GM12878 (cell line): ENCODE measurements around the gene GNAT1. TPM values are rescaled to one million over a fixed set of nuclear protein-coding genes. Genes with fewer than 3 reads are reported as not detected.

Experiments used
- ASH2L ChIP-seq: fragments of 300-600, 200-600 bp; sonication (generic); IDR thresholded peaks from 2 replicates; pipeline ENCODE4 v1.6.1; 2017; ENCODE audit warnings: low read depth, mild to moderate bottlenecking, borderline replicate concordance
- EP300 ChIP-seq, 2 experiments: fragments of 150-350 bp in 1 of 2; IDR thresholded peaks; 2 replicates each; pipeline ENCODE4 v1.6.1; 2011 to 2012; ENCODE audit warnings: low read depth in 2 of 2, low read length in 2 of 2, borderline replicate concordance in 1 of 2, improper control_type of control experiment in 1 of 2, inconsistent platforms in 1 of 2; ENCODE audit not compliant: control insufficient read depth in 1 of 2
- ETV6 ChIP-seq, 2 experiments: fragments of 450-650 bp in 1 of 2; IDR thresholded peaks in 1 of 2; conservative IDR thresholded peaks in 1 of 2; 2 replicates each; pipeline ENCODE4 v1.6.1; 2014; ENCODE audit warnings: antibody characterized with exemption in 1 of 2, borderline replicate concordance in 1 of 2, low read depth in 1 of 2, mild to moderate bottlenecking in 1 of 2, moderate library complexity in 1 of 2
- IKZF1 ChIP-seq: fragments of 450-650 bp; conservative IDR thresholded peaks from 2 replicates; pipeline ENCODE4 v1.6.1; 2017; ENCODE audit warnings: antibody characterized with exemption, mild to moderate bottlenecking
- MTA3 ChIP-seq: IDR thresholded peaks from 2 replicates; pipeline ENCODE4 v1.6.1; 2012; ENCODE audit warnings: low read length, inconsistent platforms, borderline replicate concordance
- POLR2AphosphoS5 ChIP-seq: IDR thresholded peaks from 2 replicates; pipeline ENCODE4 v1.6.1; 2011; ENCODE audit warnings: mild to moderate bottlenecking, low read length, inconsistent platforms
- RELA ChIP-seq: fragments of 450-650 bp; IDR thresholded peaks from 2 replicates; pipeline ENCODE4 v1.8.0; 2014; ENCODE audit warnings: borderline replicate concordance; ENCODE audit not compliant: partially characterized antibody
- RUNX3 ChIP-seq: IDR thresholded peaks from 2 replicates; pipeline ENCODE4 v1.6.1; 2012; ENCODE audit warnings: low read length, inconsistent platforms
- SRF ChIP-seq, 2 experiments: IDR thresholded peaks; 2 replicates each; pipeline ENCODE4 v1.6.1; 2011; ENCODE audit warnings: low read depth in 2 of 2, low read length in 2 of 2, mild to moderate bottlenecking in 1 of 2, moderate library complexity in 1 of 2
- YBX1 ChIP-seq: fragments of 450-650 bp; IDR thresholded peaks from 2 replicates; pipeline ENCODE4 v1.6.1; 2016; ENCODE audit warnings: antibody characterized with exemption
- ZNF24 ChIP-seq: fragments of 450-650 bp; IDR thresholded peaks from 2 replicates; pipeline ENCODE4 v1.6.1; 2017; ENCODE audit warnings: antibody characterized with exemption, mild to moderate bottlenecking
- ZNF384 ChIP-seq: IDR thresholded peaks from 2 replicates; pipeline ENCODE4 v1.6.1; 2012; ENCODE audit warnings: low read depth, mild to moderate bottlenecking, low read length, improper control_type of control experiment, borderline replicate concordance
- ZZZ3 ChIP-seq: IDR thresholded peaks from 2 replicates; pipeline ENCODE4 v1.6.1; 2011; ENCODE audit warnings: low read depth; ENCODE audit not compliant: control insufficient read depth, insufficient read length
- polyA plus RNA-seq, 11 experiments: library from polyadenylated mRNA; depleted of rRNA in 4 of 11; unstranded in 6 of 11; stranded (reverse) in 5 of 11; fragments of >200 nt; fragmentation: Nextera tagmentation in 4 of 11; fragmentation: Illumina TruSeq in 1 of 11; extraction: Ambion mirVana in 4 of 11; extraction: Trizol in 1 of 11; gene quantifications; 1 replicate in 1 of 11; 2 replicates in 10 of 11; pipeline versions ENCODE4 v1.2.1 to v1.2.3, GENCODE V29; 2011 to 2016; ENCODE audit warnings: inconsistent platforms in 2 of 11, missing spikeins in 2 of 11, low read depth in 1 of 11
- total RNA-seq, 4 experiments: library from RNA; depleted of rRNA in 3 of 4; stranded (reverse); fragments of >200 nt in 3 of 4; fragmentation: Illumina TruSeq in 1 of 4; extraction: Trizol in 1 of 4; gene quantifications; 2 replicates each; pipeline versions ENCODE4 v1.2.1 to v1.2.3, GENCODE V29; 2013 to 2021
- TF ChIP-seq, protein P1 (sequence below): fragments of 450-650 bp; IDR thresholded peaks from 2 replicates; pipeline ENCODE4 v1.6.1; 2014; ENCODE audit warnings: mild to moderate bottlenecking
- TF ChIP-seq, protein P2 (sequence below): fragments of 450-650 bp; IDR thresholded peaks from 2 replicates; pipeline ENCODE4 v1.6.1; 2017; ENCODE audit warnings: borderline replicate concordance
- TF ChIP-seq, protein P3 (sequence below): fragments of 450-650 bp; IDR thresholded peaks from 2 replicates; pipeline ENCODE4 v1.6.1; 2018; ENCODE audit warnings: mild to moderate bottlenecking, low read depth, moderate library complexity; ENCODE audit not compliant: partially characterized antibody
- TF ChIP-seq, protein P4 (sequence below): IDR thresholded peaks from 2 replicates; pipeline ENCODE4 v1.6.1; 2012; ENCODE audit warnings: low read depth, low read length, improper control_type of control experiment
- TF ChIP-seq, protein P5 (sequence below): fragments of 450-650 bp; formaldehyde crosslinking; IDR thresholded peaks from 2 replicates; pipeline ENCODE4 v1.5.0; 2022; ENCODE audit warnings: mild to moderate bottlenecking, missing genetic modification characterization

The GNAT1 gene
- total and polyA plus RNA-seq, 10 of the 15 experiments (the other 5 are each of a cell fraction or from before 2014, with no cell fraction given), result not detected

DNA sequence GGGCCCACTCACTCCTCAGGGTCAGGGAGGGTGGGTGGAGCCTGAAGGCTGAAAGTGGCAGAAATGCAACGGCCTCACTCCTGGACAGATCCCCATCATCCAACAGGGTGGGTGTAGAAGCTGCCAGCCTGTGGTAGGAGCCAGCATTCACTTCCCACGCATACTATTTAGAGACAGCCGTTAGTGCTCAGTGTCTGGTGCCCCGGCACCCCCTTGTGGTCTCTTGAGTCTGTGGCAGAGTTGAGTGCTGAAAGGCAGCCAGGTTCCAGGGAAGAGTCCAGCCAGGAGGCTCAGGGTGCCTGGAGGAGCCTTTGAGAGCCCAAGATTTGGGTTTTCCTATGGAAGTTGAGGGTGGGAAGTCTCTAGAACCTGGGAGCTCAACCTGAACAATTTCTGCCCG lies 2.1 kb upstream of the GNAT1 start (continued):
- TF ChIP-seq, protein P1, sequence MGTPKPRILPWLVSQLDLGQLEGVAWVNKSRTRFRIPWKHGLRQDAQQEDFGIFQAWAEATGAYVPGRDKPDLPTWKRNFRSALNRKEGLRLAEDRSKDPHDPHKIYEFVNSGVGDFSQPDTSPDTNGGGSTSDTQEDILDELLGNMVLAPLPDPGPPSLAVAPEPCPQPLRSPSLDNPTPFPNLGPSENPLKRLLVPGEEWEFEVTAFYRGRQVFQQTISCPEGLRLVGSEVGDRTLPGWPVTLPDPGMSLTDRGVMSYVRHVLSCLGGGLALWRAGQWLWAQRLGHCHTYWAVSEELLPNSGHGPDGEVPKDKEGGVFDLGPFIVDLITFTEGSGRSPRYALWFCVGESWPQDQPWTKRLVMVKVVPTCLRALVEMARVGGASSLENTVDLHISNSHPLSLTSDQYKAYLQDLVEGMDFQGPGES, result no peak
- no peak for TF ChIP-seq RELA
- TF ChIP-seq, protein P2, sequence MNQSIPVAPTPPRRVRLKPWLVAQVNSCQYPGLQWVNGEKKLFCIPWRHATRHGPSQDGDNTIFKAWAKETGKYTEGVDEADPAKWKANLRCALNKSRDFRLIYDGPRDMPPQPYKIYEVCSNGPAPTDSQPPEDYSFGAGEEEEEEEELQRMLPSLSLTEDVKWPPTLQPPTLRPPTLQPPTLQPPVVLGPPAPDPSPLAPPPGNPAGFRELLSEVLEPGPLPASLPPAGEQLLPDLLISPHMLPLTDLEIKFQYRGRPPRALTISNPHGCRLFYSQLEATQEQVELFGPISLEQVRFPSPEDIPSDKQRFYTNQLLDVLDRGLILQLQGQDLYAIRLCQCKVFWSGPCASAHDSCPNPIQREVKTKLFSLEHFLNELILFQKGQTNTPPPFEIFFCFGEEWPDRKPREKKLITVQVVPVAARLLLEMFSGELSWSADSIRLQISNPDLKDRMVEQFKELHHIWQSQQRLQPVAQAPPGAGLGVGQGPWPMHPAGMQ, result no peak
- TF ChIP-seq YBX1, result no peak
- TF ChIP-seq ZNF24, result no peak
- TF ChIP-seq POLR2AphosphoS5, result no peak
- no peak for TF ChIP-seq IKZF1
- no peak for TF ChIP-seq ZNF384
- no peak for TF ChIP-seq EP300 (IDR thresholded peaks at IDR 0.05; ENCODE audit: borderline replicate concordance in 1 of 2, control insufficient read depth in 1 of 2, low read depth in 2 of 2, low read length in 2 of 2)
- peak; percentile 31; the same call in 1 of the 2 replicates for TF ChIP-seq RUNX3
- TF ChIP-seq, protein P3, sequence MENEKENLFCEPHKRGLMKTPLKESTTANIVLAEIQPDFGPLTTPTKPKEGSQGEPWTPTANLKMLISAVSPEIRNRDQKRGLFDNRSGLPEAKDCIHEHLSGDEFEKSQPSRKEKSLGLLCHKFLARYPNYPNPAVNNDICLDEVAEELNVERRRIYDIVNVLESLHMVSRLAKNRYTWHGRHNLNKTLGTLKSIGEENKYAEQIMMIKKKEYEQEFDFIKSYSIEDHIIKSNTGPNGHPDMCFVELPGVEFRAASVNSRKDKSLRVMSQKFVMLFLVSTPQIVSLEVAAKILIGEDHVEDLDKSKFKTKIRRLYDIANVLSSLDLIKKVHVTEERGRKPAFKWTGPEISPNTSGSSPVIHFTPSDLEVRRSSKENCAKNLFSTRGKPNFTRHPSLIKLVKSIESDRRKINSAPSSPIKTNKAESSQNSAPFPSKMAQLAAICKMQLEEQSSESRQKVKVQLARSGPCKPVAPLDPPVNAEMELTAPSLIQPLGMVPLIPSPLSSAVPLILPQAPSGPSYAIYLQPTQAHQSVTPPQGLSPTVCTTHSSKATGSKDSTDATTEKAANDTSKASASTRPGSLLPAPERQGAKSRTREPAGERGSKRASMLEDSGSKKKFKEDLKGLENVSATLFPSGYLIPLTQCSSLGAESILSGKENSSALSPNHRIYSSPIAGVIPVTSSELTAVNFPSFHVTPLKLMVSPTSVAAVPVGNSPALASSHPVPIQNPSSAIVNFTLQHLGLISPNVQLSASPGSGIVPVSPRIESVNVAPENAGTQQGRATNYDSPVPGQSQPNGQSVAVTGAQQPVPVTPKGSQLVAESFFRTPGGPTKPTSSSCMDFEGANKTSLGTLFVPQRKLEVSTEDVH, result no peak
- no peak for TF ChIP-seq ASH2L
- no peak for TF ChIP-seq SRF (IDR thresholded peaks at IDR 0.05; ENCODE audit: low read depth in 2 of 2, low read length in 2 of 2)
- no peak for TF ChIP-seq ETV6 (conservative IDR thresholded peaks at IDR 0.05 in 1 of 2, IDR thresholded peaks at IDR 0.05 in 1 of 2; ENCODE audit: borderline replicate concordance in 1 of 2, low read depth in 1 of 2)
- no peak for TF ChIP-seq MTA3
- TF ChIP-seq ZZZ3, result no peak
- TF ChIP-seq, protein P4, sequence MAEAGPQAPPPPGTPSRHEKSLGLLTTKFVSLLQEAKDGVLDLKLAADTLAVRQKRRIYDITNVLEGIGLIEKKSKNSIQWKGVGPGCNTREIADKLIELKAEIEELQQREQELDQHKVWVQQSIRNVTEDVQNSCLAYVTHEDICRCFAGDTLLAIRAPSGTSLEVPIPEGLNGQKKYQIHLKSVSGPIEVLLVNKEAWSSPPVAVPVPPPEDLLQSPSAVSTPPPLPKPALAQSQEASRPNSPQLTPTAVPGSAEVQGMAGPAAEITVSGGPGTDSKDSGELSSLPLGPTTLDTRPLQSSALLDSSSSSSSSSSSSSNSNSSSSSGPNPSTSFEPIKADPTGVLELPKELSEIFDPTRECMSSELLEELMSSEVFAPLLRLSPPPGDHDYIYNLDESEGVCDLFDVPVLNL, result no peak
- TF ChIP-seq, protein P5, sequence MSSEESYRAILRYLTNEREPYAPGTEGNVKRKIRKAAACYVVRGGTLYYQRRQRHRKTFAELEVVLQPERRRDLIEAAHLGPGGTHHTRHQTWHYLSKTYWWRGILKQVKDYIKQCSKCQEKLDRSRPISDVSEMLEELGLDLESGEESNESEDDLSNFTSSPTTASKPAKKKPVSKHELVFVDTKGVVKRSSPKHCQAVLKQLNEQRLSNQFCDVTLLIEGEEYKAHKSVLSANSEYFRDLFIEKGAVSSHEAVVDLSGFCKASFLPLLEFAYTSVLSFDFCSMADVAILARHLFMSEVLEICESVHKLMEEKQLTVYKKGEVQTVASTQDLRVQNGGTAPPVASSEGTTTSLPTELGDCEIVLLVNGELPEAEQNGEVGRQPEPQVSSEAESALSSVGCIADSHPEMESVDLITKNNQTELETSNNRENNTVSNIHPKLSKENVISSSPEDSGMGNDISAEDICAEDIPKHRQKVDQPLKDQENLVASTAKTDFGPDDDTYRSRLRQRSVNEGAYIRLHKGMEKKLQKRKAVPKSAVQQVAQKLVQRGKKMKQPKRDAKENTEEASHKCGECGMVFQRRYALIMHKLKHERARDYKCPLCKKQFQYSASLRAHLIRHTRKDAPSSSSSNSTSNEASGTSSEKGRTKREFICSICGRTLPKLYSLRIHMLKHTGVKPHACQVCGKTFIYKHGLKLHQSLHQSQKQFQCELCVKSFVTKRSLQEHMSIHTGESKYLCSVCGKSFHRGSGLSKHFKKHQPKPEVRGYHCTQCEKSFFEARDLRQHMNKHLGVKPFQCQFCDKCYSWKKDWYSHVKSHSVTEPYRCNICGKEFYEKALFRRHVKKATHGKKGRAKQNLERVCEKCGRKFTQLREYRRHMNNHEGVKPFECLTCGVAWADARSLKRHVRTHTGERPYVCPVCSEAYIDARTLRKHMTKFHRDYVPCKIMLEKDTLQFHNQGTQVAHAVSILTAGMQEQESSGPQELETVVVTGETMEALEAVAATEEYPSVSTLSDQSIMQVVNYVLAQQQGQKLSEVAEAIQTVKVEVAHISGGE (CRISPR knock-in tag), result no peak
